ENCODE results near the gene SEMA4D.

DNA sequence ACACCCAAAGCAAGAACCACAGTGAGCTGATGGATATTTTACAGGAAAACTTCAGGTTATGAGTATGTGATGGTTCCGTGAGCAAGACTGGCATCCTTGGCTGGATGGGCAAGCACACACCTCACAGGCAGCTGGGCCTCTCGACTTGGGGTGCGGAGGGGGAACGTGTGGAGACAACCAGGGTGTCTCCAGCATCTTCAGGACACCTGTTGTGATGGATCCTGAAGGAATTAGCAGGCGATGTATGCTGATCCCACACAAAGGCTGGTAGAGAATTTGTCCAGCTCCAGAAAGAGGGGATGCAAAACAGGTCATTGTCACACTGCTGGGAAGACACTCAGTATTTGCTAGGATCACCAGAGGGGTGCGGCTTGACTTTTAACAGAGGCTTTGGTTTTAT, 136.9 kb downstream of the SEMA4D start:
- TF ChIP-seq, protein P1, sequence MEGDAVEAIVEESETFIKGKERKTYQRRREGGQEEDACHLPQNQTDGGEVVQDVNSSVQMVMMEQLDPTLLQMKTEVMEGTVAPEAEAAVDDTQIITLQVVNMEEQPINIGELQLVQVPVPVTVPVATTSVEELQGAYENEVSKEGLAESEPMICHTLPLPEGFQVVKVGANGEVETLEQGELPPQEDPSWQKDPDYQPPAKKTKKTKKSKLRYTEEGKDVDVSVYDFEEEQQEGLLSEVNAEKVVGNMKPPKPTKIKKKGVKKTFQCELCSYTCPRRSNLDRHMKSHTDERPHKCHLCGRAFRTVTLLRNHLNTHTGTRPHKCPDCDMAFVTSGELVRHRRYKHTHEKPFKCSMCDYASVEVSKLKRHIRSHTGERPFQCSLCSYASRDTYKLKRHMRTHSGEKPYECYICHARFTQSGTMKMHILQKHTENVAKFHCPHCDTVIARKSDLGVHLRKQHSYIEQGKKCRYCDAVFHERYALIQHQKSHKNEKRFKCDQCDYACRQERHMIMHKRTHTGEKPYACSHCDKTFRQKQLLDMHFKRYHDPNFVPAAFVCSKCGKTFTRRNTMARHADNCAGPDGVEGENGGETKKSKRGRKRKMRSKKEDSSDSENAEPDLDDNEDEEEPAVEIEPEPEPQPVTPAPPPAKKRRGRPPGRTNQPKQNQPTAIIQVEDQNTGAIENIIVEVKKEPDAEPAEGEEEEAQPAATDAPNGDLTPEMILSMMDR (conservative IDR thresholded peaks at IDR 0.05; ENCODE audit: low read length), result no peak
- TF ChIP-seq EZH2phosphoT487 (IDR thresholded peaks at IDR 0.05; ENCODE audit: borderline replicate concordance), result no peak
